Psoas muscle (tissue), 8 donors: ENCODE measurements around the gene FUCA1. TPM values are rescaled to one million over a fixed set of nuclear protein-coding genes. Genes with fewer than 3 reads are reported as not detected.
"Not testable (repeated sequence)": the region's sequence is repeated elsewhere in the genome, so short reads cannot be mapped to it uniquely, and the experiment has no call there.

Experiments used
- ATAC-seq, 4 donors: fragments of 200-7000 bp; cut with Tn5 transposase; one replicate each; pipeline ENCODE4 v1.9.1; 2020; ENCODE audit warnings: moderate library complexity in 3 of 4, mild to moderate bottlenecking in 2 of 4
- DNase-seq, 2 donors: peaks; one replicate each; pipeline ENCODE4 v3.0.0-alpha.2; 2020
- H3K27ac ChIP-seq: fragments of 200-600 bp; one replicate; pipeline ENCODE4 v1.8.0; 2022
- H3K27me3 ChIP-seq, 3 donors: fragments of 200-600 bp in 1 of 3; one replicate each; pipeline versions ENCODE4 v1.6.1 to v1.8.0; 2013 to 2022; ENCODE audit warnings: low read length in 2 of 3, mild to moderate bottlenecking in 2 of 3, moderate library complexity in 1 of 3; ENCODE audit not compliant: insufficient read depth in 3 of 3
- H3K36me3 ChIP-seq, 2 donors: fragments of 200-600 bp in 1 of 2; one replicate each; pipeline versions ENCODE4 v1.6.1 to v1.8.0; 2013 to 2022; ENCODE audit warnings: low read depth in 1 of 2, mild to moderate bottlenecking in 1 of 2, moderate library complexity in 1 of 2; ENCODE audit not compliant: insufficient read depth in 1 of 2
- H3K4me1 ChIP-seq: fragments of 200-600 bp; one replicate; pipeline ENCODE4 v1.8.0; 2022
- H3K4me3 ChIP-seq: fragments of 200-600 bp; one replicate; pipeline ENCODE4 v1.8.0; 2022; ENCODE audit warnings: mild to moderate bottlenecking
- H3K9me3 ChIP-seq: fragments of 200-600 bp; one replicate; pipeline ENCODE4 v1.8.0; 2022
- WGBS, 3 donors: extraction: QIAGEN DNeasy Blood & Tissue Kit; methylation state at CpG; one replicate each; pipeline versions ENCODE4 v1.1.6 to v1.1.7; 2013; 5-methylcytosine and 5-hydroxymethylcytosine counted together
- intact Hi-C, 2 donors: fragments of 100-400 bp; cut with DNase I; formaldehyde crosslinking; loops; one replicate each; pipeline versions ENCODE4 v1.11.0 to v1.14.2; 2022
- polyA plus RNA-seq, 3 donors: library from polyadenylated mRNA; stranded (reverse); fragments of 200-250 nt; gene quantifications; one replicate each; pipeline ENCODE4 v1.2.3, GENCODE V29; 2013
- total RNA-seq, 4 donors: library from RNA; stranded (reverse); fragmentation: NEBNext Ultra II Directional in 2 of 4; extraction: Animal tissue kit (Norgen Biotek cat#: 25700) in 2 of 4; gene quantifications; one replicate each; pipeline versions ENCODE4 v1.2.1 to v1.2.4, GENCODE V29; 2021 to 2023
- TF ChIP-seq, protein P1 (sequence below): fragments of 200-600 bp; IDR thresholded peaks from one replicate; pipeline ENCODE4 v1.8.0; 2022; ENCODE audit warnings: antibody characterized with exemption
- donor health status: healthy with polysubstance abuse.
- donor health status: DM: no; HTN: no; CAD: no; lungs with moderate emphysema.
- donor health status: Bipolar disorder and iron deficiency.
- donor health status: healthy.
- donor health status: DM: yes; HTN: yes; CAD: no.
- donor health status: DM: no; HTN: no; CAD: no.
- donor health status: DM: no; HTN: no; CAD: no.
- donor health status: DM: yes; HTN: yes; CAD: no.

FUCA1 gene
- total and polyA plus RNA-seq, 7 donors = 5.9 to 17.3 (median 9.2) TPM

- ATAC-seq (peak in 3 of 4 donors; percentile 26 to 33 (median 30)), DNase-seq (no peak)
- intact Hi-C loops = no loop called here
- Histone ChIP-seq H3K4me1 (peaks cover 3% of the 10 kb centered on the region), H3K36me3 (no peaks in the 10 kb centered on the region), H3K27me3 (no peaks in the 10 kb centered on the region), H3K27ac (no peak overlapping the region), H3K4me3 (peak overlapping the region; percentile 62), H3K9me3 (no peaks in the 10 kb centered on the region)
- WGBS, 3 donors = 14 to 21% (median 17%) methylated on average over 13 of the region's 13 CpGs
- TF ChIP-seq, protein P1, sequence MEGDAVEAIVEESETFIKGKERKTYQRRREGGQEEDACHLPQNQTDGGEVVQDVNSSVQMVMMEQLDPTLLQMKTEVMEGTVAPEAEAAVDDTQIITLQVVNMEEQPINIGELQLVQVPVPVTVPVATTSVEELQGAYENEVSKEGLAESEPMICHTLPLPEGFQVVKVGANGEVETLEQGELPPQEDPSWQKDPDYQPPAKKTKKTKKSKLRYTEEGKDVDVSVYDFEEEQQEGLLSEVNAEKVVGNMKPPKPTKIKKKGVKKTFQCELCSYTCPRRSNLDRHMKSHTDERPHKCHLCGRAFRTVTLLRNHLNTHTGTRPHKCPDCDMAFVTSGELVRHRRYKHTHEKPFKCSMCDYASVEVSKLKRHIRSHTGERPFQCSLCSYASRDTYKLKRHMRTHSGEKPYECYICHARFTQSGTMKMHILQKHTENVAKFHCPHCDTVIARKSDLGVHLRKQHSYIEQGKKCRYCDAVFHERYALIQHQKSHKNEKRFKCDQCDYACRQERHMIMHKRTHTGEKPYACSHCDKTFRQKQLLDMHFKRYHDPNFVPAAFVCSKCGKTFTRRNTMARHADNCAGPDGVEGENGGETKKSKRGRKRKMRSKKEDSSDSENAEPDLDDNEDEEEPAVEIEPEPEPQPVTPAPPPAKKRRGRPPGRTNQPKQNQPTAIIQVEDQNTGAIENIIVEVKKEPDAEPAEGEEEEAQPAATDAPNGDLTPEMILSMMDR = no peak
Observed at GRCh38 chr1:23837908-23838307, 30.2 kb downstream of the FUCA1 start.

DNA sequence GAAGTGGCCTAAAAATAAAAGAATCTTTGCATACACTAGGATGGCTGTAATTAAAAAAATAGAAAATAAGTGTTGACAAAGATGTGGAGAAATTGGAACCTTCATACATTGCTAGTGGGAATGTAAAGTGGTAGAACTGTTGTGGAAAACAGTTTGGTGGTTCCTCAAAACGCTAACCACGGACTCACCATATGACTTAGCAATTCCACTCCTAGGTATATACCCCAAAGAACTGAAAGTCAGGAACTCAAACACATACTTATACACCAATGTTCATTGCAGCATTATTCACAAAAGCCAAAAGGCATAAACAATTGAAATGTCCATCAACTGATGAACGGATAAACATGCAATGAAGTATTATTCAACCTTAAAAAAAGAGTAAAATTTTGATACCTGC is 32.1 kb downstream of the FUCA1 start:
- WGBS, 3 donors = 76 to 79% (median 77%) methylated on average over 3 of the region's 3 CpGs
- peaks cover 3% of the 10 kb centered on the region for H3K4me1 ChIP-seq
- ATAC-seq (no peak), DNase-seq (no peak)
- no peaks in the 10 kb centered on the region for H3K27me3 ChIP-seq
- intact Hi-C loops = no loop called here
- no peaks in the 10 kb centered on the region for H3K36me3 ChIP-seq
- no peak overlapping the region for H3K27ac ChIP-seq
- no peak overlapping the region for H3K4me3 ChIP-seq
- no peaks in the 10 kb centered on the region for H3K9me3 ChIP-seq
- TF ChIP-seq, protein P1 = no peak

DNA sequence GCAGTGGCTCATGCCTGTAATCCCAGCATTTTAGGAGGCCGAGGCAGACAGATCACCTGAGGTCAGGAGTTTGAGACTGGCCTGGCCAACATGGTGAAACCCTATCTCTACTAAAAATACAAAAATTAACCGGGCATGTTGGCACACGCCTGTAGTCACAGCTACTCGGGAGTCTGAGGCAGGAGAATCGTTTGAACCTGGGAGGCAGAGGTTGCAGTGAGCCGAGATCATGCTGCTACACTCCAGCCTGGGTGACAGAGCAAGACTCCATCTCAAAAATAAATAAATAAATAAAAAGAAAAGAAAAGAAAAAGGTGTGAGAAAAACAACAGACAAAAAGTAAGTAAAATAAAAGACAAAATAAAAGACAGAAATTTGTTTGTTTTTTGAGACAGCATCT is 33.9 kb downstream of the FUCA1 start:
- ATAC-seq, intact Hi-C loops, H3K9me3 ChIP-seq, H3K36me3 ChIP-seq, DNase-seq, H3K27me3 ChIP-seq, H3K4me3 ChIP-seq, H3K4me1 ChIP-seq, H3K27ac ChIP-seq: not testable (repeated sequence)
- 29 to 40% (median 31%) methylated on average over 6 of the region's 6 CpGs for WGBS, 3 donors

- Histone ChIP-seq H3K4me1 (peaks cover 15% of the 10 kb centered on the region), H3K36me3 (no peaks in the 10 kb centered on the region), H3K4me3 (no peak overlapping the region), H3K9me3 (no peaks in the 10 kb centered on the region), H3K27ac (no peak overlapping the region), H3K27me3 (no peaks in the 10 kb centered on the region)
- ATAC-seq = no peak
- intact Hi-C loops = no loop called here
- DNase-seq = no peak
- WGBS, 3 donors = 76 to 85% (median 83%) methylated on average over 1 of the region's 1 CpG
- TF ChIP-seq, protein P1 = no peak
Observed at GRCh38 chr1:23827717-23828116, 40.4 kb downstream of the FUCA1 start.

- H3K4me3 ChIP-seq, ATAC-seq, H3K27me3 ChIP-seq, H3K9me3 ChIP-seq, intact Hi-C loops, H3K36me3 ChIP-seq, H3K27ac ChIP-seq, DNase-seq: not testable (repeated sequence)
- WGBS, 3 donors = 96 to 97% (median 96%) methylated on average over 13 of the region's 13 CpGs
- H3K4me1 ChIP-seq = peaks cover 15% of the 10 kb centered on the region
Observed at GRCh38 chr1:23826590-23826989, 41.5 kb downstream of the FUCA1 start.
